ENCODE measurements around the gene ADH6.

DNA sequence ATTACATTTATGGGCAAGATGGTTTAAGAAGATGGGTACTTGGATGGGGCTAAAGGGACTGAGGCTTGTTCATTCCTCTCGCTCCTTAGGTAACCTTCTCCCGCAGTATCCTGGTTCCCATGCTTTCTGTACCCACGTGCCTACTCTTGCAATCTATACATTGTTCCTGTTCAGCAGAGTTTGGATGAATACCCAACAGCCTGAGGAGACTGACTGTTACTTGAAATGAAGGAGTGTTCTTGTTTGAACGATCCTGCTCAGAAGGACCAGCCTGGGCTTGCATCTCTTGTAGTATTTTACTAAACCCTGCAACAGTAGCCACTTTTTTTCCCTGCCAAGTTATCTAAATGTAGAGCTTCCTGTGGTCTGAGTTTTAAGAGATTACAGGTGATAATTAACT, 33.7 kb upstream of the ADH6 start:
- no peak for TF ChIP-seq POLR2A (IDR thresholded peaks at IDR 0.05)
- TF ChIP-seq, protein P1, sequence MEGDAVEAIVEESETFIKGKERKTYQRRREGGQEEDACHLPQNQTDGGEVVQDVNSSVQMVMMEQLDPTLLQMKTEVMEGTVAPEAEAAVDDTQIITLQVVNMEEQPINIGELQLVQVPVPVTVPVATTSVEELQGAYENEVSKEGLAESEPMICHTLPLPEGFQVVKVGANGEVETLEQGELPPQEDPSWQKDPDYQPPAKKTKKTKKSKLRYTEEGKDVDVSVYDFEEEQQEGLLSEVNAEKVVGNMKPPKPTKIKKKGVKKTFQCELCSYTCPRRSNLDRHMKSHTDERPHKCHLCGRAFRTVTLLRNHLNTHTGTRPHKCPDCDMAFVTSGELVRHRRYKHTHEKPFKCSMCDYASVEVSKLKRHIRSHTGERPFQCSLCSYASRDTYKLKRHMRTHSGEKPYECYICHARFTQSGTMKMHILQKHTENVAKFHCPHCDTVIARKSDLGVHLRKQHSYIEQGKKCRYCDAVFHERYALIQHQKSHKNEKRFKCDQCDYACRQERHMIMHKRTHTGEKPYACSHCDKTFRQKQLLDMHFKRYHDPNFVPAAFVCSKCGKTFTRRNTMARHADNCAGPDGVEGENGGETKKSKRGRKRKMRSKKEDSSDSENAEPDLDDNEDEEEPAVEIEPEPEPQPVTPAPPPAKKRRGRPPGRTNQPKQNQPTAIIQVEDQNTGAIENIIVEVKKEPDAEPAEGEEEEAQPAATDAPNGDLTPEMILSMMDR (IDR thresholded peaks at IDR 0.05), result no peak
